ENCODE measurements around the gene ARAP1. TPM values are rescaled to one million over a fixed set of nuclear protein-coding genes. Genes with fewer than 3 reads are reported as not detected.

Gene ARAP1
- total RNA-seq, 1 donor: 74.3 TPM

DNA sequence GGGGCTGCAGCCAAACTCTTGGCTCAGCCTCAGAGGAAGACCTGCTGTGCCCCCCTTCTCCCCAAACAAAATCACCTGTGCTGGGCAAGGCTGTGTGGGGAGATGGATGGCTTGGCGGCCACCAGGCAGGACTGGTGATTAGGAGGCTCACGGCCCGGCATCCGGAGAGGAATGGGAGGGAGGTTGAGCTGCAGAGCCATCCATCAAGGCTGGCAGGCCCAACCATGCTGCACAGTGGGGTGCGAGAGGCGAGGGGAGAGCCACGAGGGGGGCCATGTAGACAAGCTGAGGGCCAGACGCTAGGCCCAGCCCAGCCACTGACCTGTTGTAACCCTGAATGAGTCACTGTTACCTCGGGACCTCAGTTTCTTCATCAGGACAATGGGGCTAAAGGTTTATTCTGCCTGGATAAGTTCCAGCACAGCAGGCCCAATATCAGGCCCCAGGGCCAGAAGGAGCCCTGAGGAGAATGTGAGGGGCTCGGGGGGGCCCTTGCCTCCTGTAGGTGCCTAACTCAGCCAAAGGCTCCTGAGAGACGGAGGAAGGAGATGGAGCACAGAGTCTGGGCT lies 96.2 kb downstream of the ARAP1 start:
- no peaks in the 10 kb centered on the region for H3K27me3 ChIP-seq (ENCODE audit: insufficient read depth, low read length)
- no peaks in the 10 kb centered on the region for H3K9me3 ChIP-seq (ENCODE audit: low read depth, low read length)
- H3K4me3 ChIP-seq (ENCODE audit: low read length): no peak overlapping the region
- H3K4me1 ChIP-seq (ENCODE audit: insufficient read depth, low read length): no peaks in the 10 kb centered on the region

DNA sequence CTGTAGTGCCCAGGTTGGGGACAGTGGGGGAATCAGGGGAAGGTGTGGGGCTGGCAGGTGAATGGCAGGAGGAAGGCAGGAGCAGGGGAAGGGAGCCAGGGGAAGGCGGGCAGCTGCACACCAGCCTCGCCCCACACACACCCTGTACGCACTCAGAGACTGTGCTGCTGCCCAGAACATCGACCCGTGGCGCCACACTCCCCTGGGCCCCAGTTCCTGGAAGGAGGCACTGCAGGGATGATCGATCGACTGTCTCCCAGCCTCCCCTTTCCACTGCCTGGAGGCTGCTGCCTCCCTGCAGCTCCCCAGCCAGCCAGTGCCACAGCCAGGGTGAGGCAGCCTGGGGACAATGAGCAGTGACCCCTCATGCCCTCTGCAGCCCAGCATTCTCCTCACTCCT lies 97.2 kb downstream of the ARAP1 start:
- Histone ChIP-seq H3K4me3 (ENCODE audit: low read length) (no peak overlapping the region), H3K27me3 (ENCODE audit: insufficient read depth, low read length) (no peaks in the 10 kb centered on the region), H3K4me1 (ENCODE audit: insufficient read depth, low read length) (no peaks in the 10 kb centered on the region), H3K9me3 (ENCODE audit: low read depth, low read length) (no peaks in the 10 kb centered on the region)

DNA sequence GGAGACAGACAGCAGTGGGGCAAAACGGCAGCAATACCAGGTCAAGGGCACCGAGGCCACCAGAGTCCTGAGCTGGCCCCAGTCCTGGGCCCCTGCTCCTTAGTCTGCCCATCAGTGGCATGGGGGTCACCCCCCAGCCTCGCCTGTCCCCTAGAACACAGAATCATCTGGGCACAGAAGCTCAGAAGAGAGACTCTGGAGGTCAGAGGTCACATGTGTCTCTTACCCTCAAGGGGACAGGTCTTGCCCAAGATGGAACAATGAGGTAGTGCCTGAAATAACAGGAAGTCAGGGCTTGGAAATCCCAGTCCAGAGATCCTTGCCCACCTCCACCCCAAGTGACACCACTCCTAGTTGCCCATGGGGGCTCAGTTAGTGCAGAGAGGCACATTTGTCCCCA lies 98.6 kb downstream of the ARAP1 start:
- Histone ChIP-seq H3K9me3 (ENCODE audit: low read depth, low read length) (no peaks in the 10 kb centered on the region), H3K4me1 (ENCODE audit: insufficient read depth, low read length) (no peaks in the 10 kb centered on the region), H3K4me3 (ENCODE audit: low read length) (no peak overlapping the region), H3K27me3 (ENCODE audit: insufficient read depth, low read length) (no peaks in the 10 kb centered on the region)

DNA sequence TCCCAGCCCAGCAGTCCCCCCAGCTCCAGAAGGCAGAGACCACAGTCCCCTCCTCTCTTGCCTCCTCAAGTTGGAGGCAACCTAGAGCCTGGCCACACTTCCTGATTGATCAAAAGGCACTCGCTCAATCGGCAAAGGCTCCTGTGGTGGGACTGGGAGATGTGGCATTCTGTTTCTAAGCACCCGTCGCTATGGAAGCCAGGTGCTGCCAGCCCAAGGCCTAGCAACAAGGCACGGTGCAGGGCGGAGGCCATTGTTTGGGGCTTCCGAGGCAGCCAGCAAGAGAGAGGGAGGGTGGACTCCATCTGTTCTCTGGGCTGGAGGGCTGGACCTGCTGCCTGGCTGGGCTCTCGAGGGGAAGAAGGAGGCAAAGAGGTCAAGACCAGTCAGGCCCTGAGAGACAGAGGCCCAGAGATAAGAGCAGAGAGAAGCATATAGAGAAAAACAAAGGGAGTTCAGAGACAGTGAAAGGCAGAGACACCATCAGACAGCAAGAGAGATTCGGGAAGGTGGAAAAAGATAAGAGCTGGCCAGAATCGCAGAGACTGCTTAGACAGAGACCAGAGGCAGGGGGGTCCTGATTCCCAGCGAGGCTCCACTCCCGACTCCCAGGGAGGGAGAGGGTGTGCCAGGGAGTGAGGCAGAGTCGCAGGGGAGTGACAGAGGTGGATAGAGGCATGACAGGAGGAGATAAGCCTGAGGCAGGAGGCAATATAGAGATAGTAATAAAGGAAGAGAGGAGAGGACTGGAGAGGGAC lies 99.2 kb downstream of the ARAP1 start:
- Histone ChIP-seq H3K4me1 (ENCODE audit: insufficient read depth, low read length) (no peaks in the 10 kb centered on the region), H3K9me3 (ENCODE audit: low read depth, low read length) (no peaks in the 10 kb centered on the region), H3K27me3 (ENCODE audit: insufficient read depth, low read length) (no peaks in the 10 kb centered on the region)

DNA sequence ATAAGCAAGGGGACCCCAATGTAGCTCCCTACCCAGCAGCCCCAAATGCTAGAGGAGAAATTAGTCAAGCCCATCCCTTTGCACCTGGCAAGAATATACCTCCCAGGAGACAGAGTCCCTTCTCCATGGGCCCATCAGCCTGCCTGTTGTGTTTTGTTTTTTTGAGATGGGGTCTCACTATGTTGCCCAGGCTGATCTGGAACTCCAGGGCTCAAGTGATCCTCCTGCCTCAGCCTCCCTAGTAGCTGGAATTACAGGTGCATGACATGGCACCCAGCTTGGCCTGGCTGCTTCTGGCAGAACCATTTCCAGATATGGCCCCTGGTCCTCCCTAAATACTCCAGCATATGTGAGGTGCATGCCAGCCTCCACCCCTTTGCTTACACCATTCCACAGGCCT lies 100.1 kb downstream of the ARAP1 start:
- Histone ChIP-seq H3K4me3 (ENCODE audit: low read length) (no peak overlapping the region), H3K27me3 (ENCODE audit: insufficient read depth, low read length) (no peaks in the 10 kb centered on the region), H3K4me1 (ENCODE audit: insufficient read depth, low read length) (no peaks in the 10 kb centered on the region), H3K9me3 (ENCODE audit: low read depth, low read length) (no peaks in the 10 kb centered on the region)

More for the DNA sequence above, 99.2 kb downstream of the ARAP1 start:
- H3K4me3 ChIP-seq (ENCODE audit: low read length): no peak overlapping the region

DNA sequence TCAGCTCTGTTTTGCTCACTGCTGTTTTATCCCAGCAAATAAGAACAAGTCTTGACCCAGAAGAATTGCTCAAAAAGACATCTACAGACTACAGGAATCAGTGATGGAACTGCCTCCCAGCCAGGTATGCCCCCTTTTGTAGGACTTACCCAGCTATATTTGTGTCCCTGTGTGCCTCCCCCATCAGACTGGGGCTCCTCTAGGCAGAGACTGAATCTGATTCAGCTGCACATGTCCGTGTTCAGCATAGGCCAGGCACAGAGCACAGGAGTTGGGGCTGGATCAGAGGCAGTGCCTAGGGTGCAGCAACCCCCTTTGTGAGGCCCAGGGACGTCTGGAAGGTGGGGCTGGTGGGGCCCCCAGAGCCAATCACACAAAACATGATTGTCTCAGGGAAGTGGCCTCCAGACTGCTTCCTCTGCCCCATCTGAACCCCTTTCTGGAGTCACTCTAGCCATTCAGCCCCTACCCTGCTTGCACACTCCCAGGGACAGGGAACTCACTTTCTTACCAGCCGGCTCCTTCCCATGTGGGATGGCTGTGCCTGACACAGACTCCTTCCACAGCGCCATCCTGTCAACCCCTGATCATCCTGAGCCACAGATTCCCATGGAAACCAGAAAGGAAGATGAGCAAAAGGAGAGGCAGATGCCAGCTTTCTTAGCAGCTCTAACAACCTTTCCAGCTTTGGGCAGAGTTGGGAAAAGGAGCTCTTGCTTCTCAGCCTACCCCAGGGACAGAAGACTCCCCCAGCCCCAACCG lies 102.8 kb downstream of the ARAP1 start:
- H3K4me3 ChIP-seq (ENCODE audit: low read length): no peak overlapping the region
- no peaks in the 10 kb centered on the region for H3K27me3 ChIP-seq (ENCODE audit: insufficient read depth, low read length)
- no peaks in the 10 kb centered on the region for H3K4me1 ChIP-seq (ENCODE audit: insufficient read depth, low read length)
- H3K9me3 ChIP-seq (ENCODE audit: low read depth, low read length): no peaks in the 10 kb centered on the region

DNA sequence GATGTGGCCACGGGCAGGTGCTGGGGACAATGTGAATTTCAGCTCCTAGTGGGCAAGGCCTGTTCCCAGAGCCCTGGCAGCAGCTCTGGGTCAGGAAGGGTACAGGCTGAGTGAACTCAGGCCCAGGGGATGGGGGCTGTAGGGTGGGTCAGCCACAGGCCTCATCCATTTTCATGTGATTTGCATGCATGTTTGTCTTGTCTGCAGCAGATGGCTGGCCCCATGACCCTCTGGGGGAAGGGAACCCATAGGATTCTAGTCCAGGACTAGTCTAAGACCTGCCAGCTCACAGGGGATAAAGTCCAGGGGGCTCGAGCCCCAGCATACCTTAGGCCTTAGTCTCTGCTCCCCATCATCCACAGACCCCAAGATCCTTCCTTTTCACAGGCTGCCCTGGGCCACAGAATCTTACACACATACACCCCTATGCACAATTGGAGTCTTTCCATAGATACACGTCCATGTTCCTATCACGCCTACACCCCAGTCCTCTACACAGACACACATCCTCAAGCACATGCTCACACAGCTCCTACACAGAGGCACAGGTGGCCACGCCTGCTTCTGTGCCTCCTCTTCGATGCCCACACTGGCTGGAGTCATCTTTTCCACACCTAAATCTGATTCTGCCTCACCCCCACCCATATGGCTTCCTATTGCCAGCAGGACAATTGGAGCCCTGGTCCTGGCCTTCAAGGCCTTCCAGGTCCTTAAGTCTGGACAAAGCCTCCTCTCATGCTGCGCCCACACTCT lies 103.6 kb downstream of the ARAP1 start:
- no peaks in the 10 kb centered on the region for H3K9me3 ChIP-seq (ENCODE audit: low read depth, low read length)
- H3K4me1 ChIP-seq (ENCODE audit: insufficient read depth, low read length): no peaks in the 10 kb centered on the region
- H3K4me3 ChIP-seq (ENCODE audit: low read length): no peak overlapping the region
- no peaks in the 10 kb centered on the region for H3K27me3 ChIP-seq (ENCODE audit: insufficient read depth, low read length)

DNA sequence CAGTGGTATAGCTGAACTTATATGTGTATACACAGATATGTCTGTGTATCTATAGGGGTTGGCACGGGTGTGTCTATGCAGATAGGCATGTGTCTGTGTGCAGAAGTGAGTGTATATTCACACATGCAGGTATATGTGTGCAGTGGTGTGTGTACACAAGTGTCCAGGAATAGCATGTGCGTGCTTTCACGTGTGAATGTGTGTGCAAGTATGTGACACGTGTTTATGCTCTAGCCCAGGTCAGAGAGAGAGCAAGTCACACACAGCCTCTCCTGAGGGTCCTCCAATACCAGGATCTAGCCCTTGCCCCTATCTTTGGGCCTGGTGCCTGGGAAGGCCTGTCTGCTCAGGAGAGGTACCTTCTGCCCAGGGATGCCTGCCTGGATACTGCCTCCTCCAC lies 104.3 kb downstream of the ARAP1 start:
- H3K4me3 ChIP-seq (ENCODE audit: low read length): no peak overlapping the region
- H3K9me3 ChIP-seq (ENCODE audit: low read depth, low read length): no peaks in the 10 kb centered on the region
- H3K27me3 ChIP-seq (ENCODE audit: insufficient read depth, low read length): no peaks in the 10 kb centered on the region
- peaks cover 5% of the 10 kb centered on the region for H3K4me1 ChIP-seq (ENCODE audit: insufficient read depth, low read length)

DNA sequence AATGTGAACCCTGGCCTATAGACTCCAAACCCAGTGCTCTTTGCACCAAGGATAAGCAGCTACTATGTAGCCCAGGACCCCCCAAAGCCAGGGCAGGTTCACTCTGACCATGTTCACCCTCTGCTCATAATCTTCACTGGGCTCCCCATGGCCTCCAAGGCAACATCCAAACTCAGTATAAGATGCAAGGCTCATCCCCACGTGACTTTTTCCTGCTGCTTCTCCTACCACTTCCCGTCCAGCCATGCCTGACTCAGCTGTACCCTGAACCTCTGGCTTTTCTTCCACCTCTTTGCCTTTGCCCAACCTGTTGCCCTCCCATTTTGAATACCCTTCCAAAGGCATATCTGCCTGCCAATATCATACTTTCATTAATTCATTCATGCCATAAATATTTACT lies 105.7 kb downstream of the ARAP1 start:
- no peaks in the 10 kb centered on the region for H3K9me3 ChIP-seq (ENCODE audit: low read depth, low read length)
- H3K27me3 ChIP-seq (ENCODE audit: insufficient read depth, low read length): peaks cover 6% of the 10 kb centered on the region
- peaks cover 13% of the 10 kb centered on the region for H3K4me1 ChIP-seq (ENCODE audit: insufficient read depth, low read length)
- H3K4me3 ChIP-seq (ENCODE audit: low read length): no peak overlapping the region

DNA sequence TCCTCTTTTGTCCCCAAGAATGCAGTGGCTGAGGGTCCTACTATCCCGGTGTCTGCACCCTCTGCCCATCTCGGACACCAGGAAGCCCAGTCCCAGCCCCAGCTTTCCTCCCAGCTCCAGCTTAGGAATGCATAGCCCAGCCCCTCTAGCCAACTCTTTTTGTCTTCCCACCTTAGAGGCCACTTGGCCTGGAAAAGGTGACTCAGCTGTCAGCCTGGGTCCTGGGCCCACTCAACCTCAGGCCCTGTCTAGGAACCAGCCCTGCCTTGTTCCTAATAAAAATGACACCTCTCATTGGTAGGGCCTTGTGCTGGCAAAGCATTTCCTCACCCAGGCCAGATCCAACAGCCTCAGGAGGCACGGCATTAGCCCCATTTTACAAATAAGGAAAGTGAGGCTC lies 106.2 kb downstream of the ARAP1 start:
- H3K4me1 ChIP-seq (ENCODE audit: insufficient read depth, low read length): peaks cover 13% of the 10 kb centered on the region
- no peak overlapping the region for H3K4me3 ChIP-seq (ENCODE audit: low read length)
- H3K9me3 ChIP-seq (ENCODE audit: low read depth, low read length): no peaks in the 10 kb centered on the region
- peaks cover 10% of the 10 kb centered on the region for H3K27me3 ChIP-seq (ENCODE audit: insufficient read depth, low read length)

DNA sequence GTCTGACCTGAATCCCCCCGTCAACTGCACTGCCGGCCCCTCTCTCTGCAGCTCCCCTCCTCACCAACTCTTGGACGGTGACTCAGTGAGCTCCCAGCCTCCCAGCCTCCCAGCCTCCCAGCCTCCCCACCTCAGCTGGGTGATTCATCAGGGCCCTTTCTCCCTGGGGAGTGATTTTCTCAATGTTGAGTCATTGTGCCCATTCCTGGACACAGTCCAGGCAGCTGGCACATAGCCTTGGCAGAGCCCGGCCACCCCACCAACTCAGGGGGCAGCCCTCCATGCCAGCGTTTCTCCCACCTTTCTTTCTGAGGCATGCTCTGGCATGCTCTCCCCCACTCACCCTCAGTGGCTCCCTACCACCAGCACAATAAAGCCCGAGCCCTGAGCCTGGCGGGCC lies 108.7 kb downstream of the ARAP1 start:
- Histone ChIP-seq H3K9me3 (ENCODE audit: low read depth, low read length) (no peaks in the 10 kb centered on the region), H3K27me3 (ENCODE audit: insufficient read depth, low read length) (peaks cover 20% of the 10 kb centered on the region), H3K4me1 (ENCODE audit: insufficient read depth, low read length) (peaks cover 13% of the 10 kb centered on the region), H3K4me3 (ENCODE audit: low read length) (no peak overlapping the region)

DNA sequence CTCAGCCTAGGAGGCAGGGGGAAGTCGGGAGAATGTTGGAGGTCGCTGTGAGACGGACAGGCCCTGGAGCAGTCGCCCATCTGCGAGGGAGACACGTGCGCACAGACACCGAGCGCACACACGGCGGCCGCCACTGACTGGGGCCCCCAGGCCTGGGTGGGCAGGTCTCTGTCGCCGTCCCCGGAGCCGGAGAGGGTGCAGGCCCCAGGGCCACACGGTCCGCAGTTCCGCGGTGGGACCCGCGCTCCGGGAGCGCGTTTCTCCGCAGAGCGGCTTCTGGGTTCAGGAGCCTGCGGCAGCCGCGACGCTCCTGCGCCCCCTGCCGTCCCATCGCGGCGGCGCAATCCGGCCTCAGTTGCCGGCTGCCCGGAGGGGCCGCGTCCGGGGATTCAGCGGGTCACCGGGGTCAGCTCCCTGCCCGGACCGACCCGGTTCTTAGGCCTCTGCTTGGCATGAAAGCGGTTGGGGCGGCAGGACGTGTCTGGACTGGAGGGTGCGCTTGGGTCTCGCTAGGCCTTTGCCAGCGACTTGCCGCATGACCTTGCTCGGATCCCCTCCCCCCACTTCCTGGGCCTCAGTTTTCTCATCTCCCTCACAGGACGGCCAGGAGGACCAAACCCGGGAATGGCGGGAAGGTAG lies 109.2 kb downstream of the ARAP1 start:
- Histone ChIP-seq H3K4me3 (ENCODE audit: low read length) (no peak overlapping the region), H3K4me1 (ENCODE audit: insufficient read depth, low read length) (peaks cover 13% of the 10 kb centered on the region), H3K27me3 (ENCODE audit: insufficient read depth, low read length) (peaks cover 20% of the 10 kb centered on the region), H3K9me3 (ENCODE audit: low read depth, low read length) (no peaks in the 10 kb centered on the region)

DNA sequence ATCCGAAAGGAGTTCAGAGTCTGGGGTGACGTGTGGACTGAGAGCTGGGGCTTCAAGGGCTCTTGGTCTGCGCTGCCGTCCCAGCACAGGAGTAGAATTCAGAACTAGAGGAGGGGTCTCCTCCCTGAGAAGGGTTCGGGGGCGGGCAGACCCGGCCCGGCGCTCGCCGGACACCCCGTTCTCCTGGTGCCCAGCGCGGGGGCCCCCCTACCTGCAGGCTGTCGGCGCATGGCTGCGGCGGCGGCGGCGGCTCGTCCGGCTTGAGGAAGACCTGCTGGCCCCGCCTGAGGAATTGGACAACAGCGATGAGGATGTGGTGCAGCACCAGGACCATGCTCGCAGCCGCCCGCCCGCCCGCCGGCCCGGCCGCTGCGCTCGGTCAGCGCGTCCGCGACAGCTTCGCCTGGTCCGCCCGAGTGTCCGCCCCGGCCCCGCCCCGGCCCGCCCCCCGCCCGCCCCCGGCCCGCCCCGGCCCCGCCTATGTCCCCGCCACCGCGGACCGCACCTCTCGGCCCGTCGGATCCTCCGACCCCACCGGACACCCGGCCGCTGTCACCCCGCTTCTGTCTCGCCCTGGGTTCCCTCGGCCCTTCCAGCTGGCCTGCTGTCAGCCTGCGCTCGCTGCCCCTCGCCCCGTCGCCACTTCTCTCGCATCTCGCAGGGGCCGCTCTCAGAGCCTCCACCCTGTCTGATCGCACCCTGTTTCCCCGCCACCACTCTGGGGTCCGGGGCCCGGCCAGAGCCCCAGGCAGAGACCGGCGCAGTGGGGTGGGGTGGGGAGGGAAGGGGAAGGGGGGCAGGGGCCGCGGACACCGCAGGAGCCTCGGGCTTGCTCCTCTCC lies 109.9 kb downstream of the ARAP1 start:
- H3K27me3 ChIP-seq (ENCODE audit: insufficient read depth, low read length): peaks cover 20% of the 10 kb centered on the region
- peaks cover 13% of the 10 kb centered on the region for H3K4me1 ChIP-seq (ENCODE audit: insufficient read depth, low read length)
- H3K9me3 ChIP-seq (ENCODE audit: low read depth, low read length): no peaks in the 10 kb centered on the region
- no peak overlapping the region for H3K4me3 ChIP-seq (ENCODE audit: low read length)

DNA sequence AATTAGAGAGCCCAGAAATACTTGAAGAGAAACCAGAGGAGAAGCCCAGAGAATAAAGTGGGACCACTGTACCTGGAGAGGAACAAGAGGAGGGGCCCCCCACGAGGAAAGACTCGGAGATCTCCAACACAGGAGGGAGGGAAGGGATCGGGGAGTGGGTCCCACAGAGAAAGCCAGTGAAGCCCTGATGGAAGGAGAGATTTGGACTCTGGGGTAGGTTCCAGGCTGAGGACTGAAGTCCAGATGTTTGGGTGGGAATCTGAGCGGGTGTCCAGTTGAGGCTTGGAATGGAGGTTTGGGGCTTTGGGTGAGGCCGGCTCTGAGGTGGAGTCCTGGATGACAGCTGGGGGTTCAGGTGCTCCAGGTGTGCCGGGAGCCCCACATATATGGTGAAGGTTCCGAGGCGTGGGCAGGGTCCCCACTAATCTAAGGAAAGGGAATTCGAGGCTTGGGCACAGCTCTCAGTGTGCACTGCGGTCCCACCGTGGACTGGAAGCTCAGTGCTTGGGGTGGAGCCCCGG lies 110.6 kb downstream of the ARAP1 start:
- Histone ChIP-seq H3K4me3 (ENCODE audit: low read length) (no peak overlapping the region), H3K9me3 (ENCODE audit: low read depth, low read length) (no peaks in the 10 kb centered on the region), H3K27me3 (ENCODE audit: insufficient read depth, low read length) (peaks cover 20% of the 10 kb centered on the region), H3K4me1 (ENCODE audit: insufficient read depth, low read length) (peaks cover 13% of the 10 kb centered on the region)

All from mononuclear cell (primary cell).